ENCODE results near the gene PCIF1. TPM values are rescaled to one million over a fixed set of nuclear protein-coding genes. Genes with fewer than 3 reads are reported as not detected.

Gene PCIF1
- total and polyA plus RNA-seq, 2 donors (not counting 3 experiments of a cell fraction or from before 2014, with no cell fraction given): 26.4 to 27.2 TPM

DNA sequence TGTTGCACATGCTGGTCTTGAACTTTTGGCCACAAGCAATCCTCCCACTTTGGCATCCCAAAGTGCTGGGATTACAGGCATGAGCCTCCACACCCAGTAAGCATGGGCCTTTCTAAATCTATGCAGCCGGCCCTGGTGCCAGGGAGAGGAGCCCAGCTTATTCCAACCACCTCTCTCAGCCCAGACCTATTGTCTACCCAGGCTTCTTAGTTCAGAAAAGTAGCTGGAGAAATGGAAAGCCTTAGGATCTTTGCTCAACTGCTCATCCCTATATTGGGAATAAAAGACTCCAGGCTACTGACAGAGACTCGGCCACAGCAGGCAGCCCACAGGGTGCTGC is 7.8 kb upstream of the PCIF1 start:
- no peak for DNase-seq (ENCODE audit: low read depth, low spot score)

More for the DNA sequence above, 7.8 kb upstream of the PCIF1 start:
- Histone ChIP-seq H3K4me3 (replicated peaks in 1 of 3; ENCODE audit: insufficient read depth in 1 of 3, low read depth in 1 of 3, low read length in 3 of 3) (no peak overlapping the region), H2AFZ (ENCODE audit: low read depth, low read length) (no peak overlapping the region), H3K27me3 (ENCODE audit: control insufficient read depth in 2 of 2, insufficient read depth in 2 of 2, low read length in 2 of 2) (no peaks in the 10 kb centered on the region), H3K9me1 (replicated peaks; ENCODE audit: control insufficient read depth, extremely low read depth, insufficient read depth, low read length) (no peaks in the 10 kb centered on the region), H3K79me2 (ENCODE audit: control insufficient read depth, insufficient read depth, low read length) (no peaks in the 10 kb centered on the region), H3K27ac (ENCODE audit: insufficient read depth, low read depth, low read length) (no peak overlapping the region), H3K4me2 (ENCODE audit: insufficient read depth, low read length) (no peak overlapping the region), H3K36me3 (ENCODE audit: control insufficient read depth in 2 of 2, extremely low read depth in 1 of 2, insufficient read depth in 2 of 2, low read length in 2 of 2) (no peaks in the 10 kb centered on the region), H3K9me3 (replicated peaks; ENCODE audit: control insufficient read depth, insufficient read depth, low read length) (no peaks in the 10 kb centered on the region), H4K20me1 (replicated peaks; ENCODE audit: control insufficient read depth, extremely low read depth, insufficient read depth, low read length) (no peaks in the 10 kb centered on the region), H3K4me1 (ENCODE audit: control insufficient read depth, extremely low read depth, insufficient read depth, low read length) (peaks cover 6% of the 10 kb centered on the region), H3K9ac (replicated peaks; ENCODE audit: extremely low read depth, insufficient read depth, low read length) (no peak overlapping the region)
- intact Hi-C loops (cut with micrococcal nuclease): no loop called here
- dilution Hi-C loops (cut with MboI; ENCODE audit: extremely low pct_ligation_motif_present, low sequenced_read_pairs): no loop called here
- ChIA-PET CTCF (no interaction called here), POLR2A (no interaction called here)
- no TSS peak for BruUV-seq (replicated peaks)
- no peak for FAIRE-seq
- no peak for TF ChIP-seq MYC (IDR thresholded peaks at IDR 0.05; ENCODE audit: low read depth, low read length)
- TF ChIP-seq POLR2AphosphoS5 (IDR thresholded peaks at IDR 0.05; ENCODE audit: insufficient read depth, low read depth, low read length): no peak
- TF ChIP-seq GATA2 (IDR thresholded peaks at IDR 0.05; ENCODE audit: insufficient read depth, insufficient read length, low read depth, low read length): no peak
- TF ChIP-seq, protein P1, sequence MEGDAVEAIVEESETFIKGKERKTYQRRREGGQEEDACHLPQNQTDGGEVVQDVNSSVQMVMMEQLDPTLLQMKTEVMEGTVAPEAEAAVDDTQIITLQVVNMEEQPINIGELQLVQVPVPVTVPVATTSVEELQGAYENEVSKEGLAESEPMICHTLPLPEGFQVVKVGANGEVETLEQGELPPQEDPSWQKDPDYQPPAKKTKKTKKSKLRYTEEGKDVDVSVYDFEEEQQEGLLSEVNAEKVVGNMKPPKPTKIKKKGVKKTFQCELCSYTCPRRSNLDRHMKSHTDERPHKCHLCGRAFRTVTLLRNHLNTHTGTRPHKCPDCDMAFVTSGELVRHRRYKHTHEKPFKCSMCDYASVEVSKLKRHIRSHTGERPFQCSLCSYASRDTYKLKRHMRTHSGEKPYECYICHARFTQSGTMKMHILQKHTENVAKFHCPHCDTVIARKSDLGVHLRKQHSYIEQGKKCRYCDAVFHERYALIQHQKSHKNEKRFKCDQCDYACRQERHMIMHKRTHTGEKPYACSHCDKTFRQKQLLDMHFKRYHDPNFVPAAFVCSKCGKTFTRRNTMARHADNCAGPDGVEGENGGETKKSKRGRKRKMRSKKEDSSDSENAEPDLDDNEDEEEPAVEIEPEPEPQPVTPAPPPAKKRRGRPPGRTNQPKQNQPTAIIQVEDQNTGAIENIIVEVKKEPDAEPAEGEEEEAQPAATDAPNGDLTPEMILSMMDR (IDR thresholded peaks at IDR 0.05; ENCODE audit: extremely low read depth in 1 of 2, insufficient read depth in 1 of 2, low read depth in 1 of 2, low read length in 2 of 2): no peak
- no peak for TF ChIP-seq POLR2A (IDR thresholded peaks at IDR 0.05; ENCODE audit: low read depth, low read length)
- TF ChIP-seq EZH2 (IDR thresholded peaks at IDR 0.05; ENCODE audit: borderline replicate concordance, low read depth, low read length, severe bottlenecking): no peak
- TF ChIP-seq FOS (IDR thresholded peaks at IDR 0.05; ENCODE audit: borderline replicate concordance, insufficient read depth, low read length): no peak
- TF ChIP-seq MAX (IDR thresholded peaks at IDR 0.05; ENCODE audit: insufficient read depth, insufficient read length): no peak
- no peak for TF ChIP-seq JUN (IDR thresholded peaks at IDR 0.05; ENCODE audit: borderline replicate concordance, insufficient read depth, insufficient read length, low read depth)
